ENCODE results near the gene SLC16A10. TPM values are rescaled to one million over a fixed set of nuclear protein-coding genes. Genes with fewer than 3 reads are reported as not detected.
A peak's percentile ranks its signal among the peaks of the same experiment; 100 is the strongest.

Gene SLC16A10
- total RNA-seq, 5 donors from 2014 or later (not counting 1 experiment from before 2014, with no cell fraction given): 10.2 to 16.5 (median 14.3) TPM

- Mint-ChIP-seq H3K36me3 (peaks cover 49% of the 10 kb centered on the region), H3K27ac (no peak overlapping the region), H3K4me1 (peaks cover 22 to 40% (median 40%) of the 10 kb centered on the region in 3 donors), H3K4me3 (no peak overlapping the region), H3K27me3 (no peaks in the 10 kb centered on the region), H3K9me3 (no peaks in the 10 kb centered on the region)
- Histone ChIP-seq H3K9me3 (no peaks in the 10 kb centered on the region), H3K4me1 (ENCODE audit: control insufficient read depth in 1 of 2, extremely low read depth in 1 of 2, insufficient read depth in 2 of 2, low read length in 2 of 2) (peaks cover 0 to 4% of the 10 kb centered on the region in 2 experiments), H3K36me3 (ENCODE audit: control insufficient read depth in 2 of 2, extremely low read depth in 1 of 2, insufficient read depth in 1 of 2, low read length in 1 of 2) (peaks cover 10 to 38% of the 10 kb centered on the region in 2 donors), H3K27ac (ENCODE audit: low read length) (no peak overlapping the region), H3K27me3 (replicated peaks in 1 of 2; ENCODE audit: control insufficient read depth in 2 of 2, extremely low read depth in 1 of 2, insufficient read depth in 2 of 2, low read length in 1 of 2) (no peaks in the 10 kb centered on the region), H3K4me3 (ENCODE audit: control insufficient read depth in 1 of 2, extremely low read depth in 1 of 2, low read length in 1 of 2) (no peak overlapping the region)
- POLR2A ChIA-PET: interaction anchor here in 1 of 2 donors (0.5 kb wide), 1 partner anchor 10 kb away, joined by 3 read pairs; no protein-coding TSS in a partner anchor
- CTCF ChIA-PET: no interaction called here
- no CpG with 5 or more reads among the region's 6 CpGs for WGBS (ENCODE audit: insufficient coverage)
- ATAC-seq (replicated peaks in 1 of 4) (no peak), DNase-seq (no peak)
These were observed 178.5 kb downstream of the SLC16A10 start for GRCh38 chr6:111265842-111266241.

- Histone ChIP-seq H3K4me1 (ENCODE audit: control insufficient read depth in 1 of 2, extremely low read depth in 1 of 2, insufficient read depth in 2 of 2, low read length in 2 of 2) (peaks cover 0 to 3% of the 10 kb centered on the region in 2 experiments), H3K36me3 (ENCODE audit: control insufficient read depth in 2 of 2, extremely low read depth in 1 of 2, insufficient read depth in 1 of 2, low read length in 1 of 2) (peaks cover 10 to 38% of the 10 kb centered on the region in 2 donors), H3K27me3 (replicated peaks in 1 of 2; ENCODE audit: control insufficient read depth in 2 of 2, extremely low read depth in 1 of 2, insufficient read depth in 2 of 2, low read length in 1 of 2) (no peaks in the 10 kb centered on the region), H3K9me3 (no peaks in the 10 kb centered on the region), H3K27ac (ENCODE audit: low read length) (no peak overlapping the region), H3K4me3 (ENCODE audit: control insufficient read depth in 1 of 2, extremely low read depth in 1 of 2, low read length in 1 of 2) (no peak overlapping the region)
- H3K9me3 Mint-ChIP-seq: no peaks in the 10 kb centered on the region
- 100% methylated on average over 2 of the region's 2 CpGs for WGBS (ENCODE audit: insufficient coverage)
- ChIA-PET POLR2A (no interaction called here), CTCF (no interaction called here)
- ATAC-seq (replicated peaks in 1 of 4) (no peak), DNase-seq (no peak)
- H3K4me3 Mint-ChIP-seq: no peak overlapping the region
- no peaks in the 10 kb centered on the region for H3K27me3 Mint-ChIP-seq
- H3K4me1 Mint-ChIP-seq: peaks cover 18 to 36% (median 36%) of the 10 kb centered on the region in 3 donors
- H3K27ac Mint-ChIP-seq: no peak overlapping the region
- H3K36me3 Mint-ChIP-seq: peaks cover 49% of the 10 kb centered on the region
These were observed 179.0 kb downstream of the SLC16A10 start for GRCh38 chr6:111266276-111266675.

DNA sequence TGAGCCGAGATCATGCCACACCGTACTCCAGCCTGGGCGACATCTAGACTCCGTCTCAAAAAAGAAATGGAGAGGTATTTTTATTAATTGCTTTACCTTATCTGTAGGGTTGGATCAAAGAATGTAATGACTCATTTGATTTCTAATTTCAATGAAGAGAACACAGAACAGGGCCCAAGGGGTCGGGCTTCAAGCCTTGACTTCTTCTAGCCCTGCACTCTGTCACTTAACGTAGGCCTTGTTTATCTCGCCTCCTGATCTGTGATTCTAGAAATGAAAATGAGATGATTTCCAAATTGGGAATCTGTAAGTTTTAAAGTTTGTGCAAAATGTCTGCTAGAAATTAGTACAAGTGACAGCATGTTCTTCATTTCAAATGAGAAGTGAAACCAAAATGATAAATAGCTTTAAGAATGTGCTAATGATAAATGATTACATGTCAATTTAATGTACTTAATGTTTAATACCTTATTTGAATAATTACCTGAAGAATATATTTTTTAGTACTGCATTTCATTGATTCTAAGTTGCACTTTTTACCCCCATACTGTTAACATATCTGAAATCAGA lies 180.5 kb downstream of the SLC16A10 start:
- H3K4me1 ChIP-seq (ENCODE audit: control insufficient read depth in 1 of 2, extremely low read depth in 1 of 2, insufficient read depth in 2 of 2, low read length in 2 of 2): no peaks in the 10 kb centered on the region
- H3K4me3 ChIP-seq (ENCODE audit: control insufficient read depth in 1 of 2, extremely low read depth in 1 of 2, low read length in 1 of 2): no peak overlapping the region
- no peaks in the 10 kb centered on the region for H3K9me3 ChIP-seq
- 100% methylated on average over 1 of the region's 7 CpGs for WGBS (ENCODE audit: insufficient coverage)
- no peaks in the 10 kb centered on the region for H3K27me3 ChIP-seq (replicated peaks in 1 of 2; ENCODE audit: control insufficient read depth in 2 of 2, extremely low read depth in 1 of 2, insufficient read depth in 2 of 2, low read length in 1 of 2)
- ChIA-PET POLR2A (interaction anchor here in 1 of 2 donors (0.6 kb wide), 1 partner anchor 240 kb away, joined by 3 read pairs; no protein-coding TSS in a partner anchor), CTCF (interaction anchor here in 1 of 2 donors (1.1 kb wide), 1 partner anchor 9 kb away, joined by 3 read pairs; a partner anchor contains a TSS)
- Mint-ChIP-seq H3K9me3 (no peaks in the 10 kb centered on the region), H3K27ac (no peak overlapping the region), H3K27me3 (no peaks in the 10 kb centered on the region), H3K4me3 (peak overlapping the region in 1 of 3 donors; percentile 25), H3K4me1 (peaks cover 12 to 30% (median 28%) of the 10 kb centered on the region in 3 donors), H3K36me3 (peaks cover 51% of the 10 kb centered on the region)
- ATAC-seq (replicated peaks in 1 of 4) (no peak), DNase-seq (no peak)
- peaks cover 10 to 38% of the 10 kb centered on the region in 2 donors for H3K36me3 ChIP-seq (ENCODE audit: control insufficient read depth in 2 of 2, extremely low read depth in 1 of 2, insufficient read depth in 1 of 2, low read length in 1 of 2)
- no peak overlapping the region for H3K27ac ChIP-seq (ENCODE audit: low read length)

DNA sequence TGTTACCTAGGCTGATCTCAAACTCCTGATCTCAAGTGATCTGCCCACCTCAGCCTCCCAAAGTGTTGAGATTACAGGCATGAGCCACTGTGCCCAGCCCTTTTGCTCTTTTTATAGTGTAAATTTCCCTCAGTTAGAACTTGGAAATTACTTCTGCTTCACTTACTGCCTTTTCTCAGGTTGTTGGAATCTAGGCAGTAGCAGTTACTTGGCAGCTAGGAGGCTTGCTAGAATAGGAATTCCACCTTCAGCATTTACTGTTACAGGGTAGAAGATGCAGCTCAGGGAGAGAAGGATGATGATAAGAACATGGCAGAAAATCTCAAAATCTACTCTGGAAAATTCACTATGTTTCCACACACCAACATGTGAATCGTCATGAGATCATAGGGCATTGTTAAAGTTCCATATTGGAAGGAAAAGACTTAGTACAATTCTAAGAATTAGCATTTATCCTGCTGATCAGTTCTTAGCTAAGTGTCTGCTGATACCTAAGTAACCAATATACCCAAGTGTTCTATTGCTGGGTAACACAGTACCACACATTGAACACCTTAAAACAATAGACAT lies 182.2 kb downstream of the SLC16A10 start:
- Mint-ChIP-seq H3K4me1 (peaks cover 12 to 23% (median 20%) of the 10 kb centered on the region in 3 donors), H3K4me3 (no peak overlapping the region), H3K36me3 (peaks cover 60% of the 10 kb centered on the region), H3K9me3 (peaks cover 5 to 14% (median 11%) of the 10 kb centered on the region in 3 donors), H3K27me3 (no peaks in the 10 kb centered on the region), H3K27ac (no peak overlapping the region)
- Histone ChIP-seq H3K27ac (ENCODE audit: low read length) (no peak overlapping the region), H3K9me3 (no peaks in the 10 kb centered on the region), H3K4me1 (ENCODE audit: control insufficient read depth in 1 of 2, extremely low read depth in 1 of 2, insufficient read depth in 2 of 2, low read length in 2 of 2) (no peaks in the 10 kb centered on the region), H3K4me3 (ENCODE audit: control insufficient read depth in 1 of 2, extremely low read depth in 1 of 2, low read length in 1 of 2) (no peak overlapping the region), H3K27me3 (replicated peaks in 1 of 2; ENCODE audit: control insufficient read depth in 2 of 2, extremely low read depth in 1 of 2, insufficient read depth in 2 of 2, low read length in 1 of 2) (no peaks in the 10 kb centered on the region), H3K36me3 (ENCODE audit: control insufficient read depth in 2 of 2, extremely low read depth in 1 of 2, insufficient read depth in 1 of 2, low read length in 1 of 2) (peaks cover 3 to 31% of the 10 kb centered on the region in 2 donors)
- no peak for ATAC-seq (replicated peaks in 1 of 4)
- POLR2A ChIA-PET: no interaction called here
- DNase-seq: no peak
- no CpG with 5 or more reads among the region's 1 CpG for WGBS (ENCODE audit: insufficient coverage)
- CTCF ChIA-PET: interaction anchor here in 1 of 2 donors (1.1 kb wide), 1 partner anchor 11 kb away, joined by 3 read pairs; a partner anchor contains a TSS

GRCh38 chr6:111270121-111270520 lies 182.8 kb downstream of the SLC16A10 start:
- CTCF ChIA-PET: interaction anchor here in 1 of 2 donors (0.6 to 1.3 kb wide), 3 partner anchors 11 to 639 kb away, joined by 3 read pairs; a partner anchor contains a TSS
- peaks cover 12 to 23% (median 20%) of the 10 kb centered on the region in 3 donors for H3K4me1 Mint-ChIP-seq
- Histone ChIP-seq H3K4me1 (ENCODE audit: control insufficient read depth in 1 of 2, extremely low read depth in 1 of 2, insufficient read depth in 2 of 2, low read length in 2 of 2) (no peaks in the 10 kb centered on the region), H3K27ac (ENCODE audit: low read length) (no peak overlapping the region), H3K36me3 (ENCODE audit: control insufficient read depth in 2 of 2, extremely low read depth in 1 of 2, insufficient read depth in 1 of 2, low read length in 1 of 2) (peaks cover 3 to 33% of the 10 kb centered on the region in 2 donors), H3K9me3 (no peaks in the 10 kb centered on the region), H3K27me3 (replicated peaks in 1 of 2; ENCODE audit: control insufficient read depth in 2 of 2, extremely low read depth in 1 of 2, insufficient read depth in 2 of 2, low read length in 1 of 2) (no peaks in the 10 kb centered on the region), H3K4me3 (ENCODE audit: control insufficient read depth in 1 of 2, extremely low read depth in 1 of 2, low read length in 1 of 2) (no peak overlapping the region)
- no CpG with 5 or more reads among the region's 4 CpGs for WGBS (ENCODE audit: insufficient coverage)
- peaks cover 66% of the 10 kb centered on the region for H3K36me3 Mint-ChIP-seq
- H3K9me3 Mint-ChIP-seq: peaks cover 7 to 18% (median 14%) of the 10 kb centered on the region in 3 donors
- H3K4me3 Mint-ChIP-seq: no peak overlapping the region
- no peak for ATAC-seq (replicated peaks in 1 of 4)
- no peak for DNase-seq
- POLR2A ChIA-PET: no interaction called here
- H3K27me3 Mint-ChIP-seq: no peaks in the 10 kb centered on the region
- H3K27ac Mint-ChIP-seq: no peak overlapping the region

DNA sequence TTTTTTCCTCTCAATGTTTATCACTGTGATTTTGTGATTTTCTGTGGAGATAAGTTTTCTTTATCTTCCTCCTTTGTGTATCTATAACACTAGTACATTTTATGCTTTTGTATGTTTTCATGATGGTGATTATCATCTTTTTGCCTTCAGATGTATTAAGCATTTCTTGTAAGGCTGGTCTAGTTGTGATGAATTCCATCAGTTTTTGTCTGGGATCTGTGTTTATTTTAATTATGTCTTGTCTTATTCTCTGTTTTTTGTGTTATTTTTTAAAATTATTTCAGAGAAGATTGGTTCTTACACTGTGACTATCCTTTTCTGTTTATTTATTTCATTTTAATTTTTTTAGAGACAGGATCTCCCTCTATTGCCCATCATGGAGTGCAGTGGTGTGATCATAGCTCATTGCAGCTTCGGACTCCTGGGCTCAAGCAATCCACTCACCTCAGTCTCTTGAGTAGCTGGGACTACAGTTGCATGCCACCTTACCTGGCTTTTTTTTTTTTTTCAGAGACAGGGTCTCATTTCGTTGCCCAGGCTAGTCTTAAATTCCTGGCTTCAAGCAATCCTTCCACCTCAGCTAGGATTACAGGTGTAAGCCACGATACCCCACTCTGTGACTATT lies 187.4 kb downstream of the SLC16A10 start:
- no peak overlapping the region for H3K27ac Mint-ChIP-seq

More for the DNA sequence above, 187.4 kb downstream of the SLC16A10 start:
- no peak overlapping the region for H3K27ac ChIP-seq (ENCODE audit: low read length)
- ATAC-seq (replicated peaks in 1 of 4) (no peak), DNase-seq (no peak)
- H3K4me1 ChIP-seq (ENCODE audit: control insufficient read depth in 1 of 2, extremely low read depth in 1 of 2, insufficient read depth in 2 of 2, low read length in 2 of 2): no peaks in the 10 kb centered on the region
- ChIA-PET CTCF (interaction anchor here (0.5 to 0.7 kb wide), 2 partner anchors 19 to 265 kb away, joined by 4 to 6 read pairs; no protein-coding TSS in a partner anchor), POLR2A (no interaction called here)
- H3K9me3 ChIP-seq: peaks cover 10% of the 10 kb centered on the region
- no peak overlapping the region for H3K4me3 Mint-ChIP-seq
- no CpG with 5 or more reads among the region's 3 CpGs for WGBS (ENCODE audit: insufficient coverage)
- peaks cover 11 to 30% (median 19%) of the 10 kb centered on the region in 3 donors for H3K9me3 Mint-ChIP-seq
- H3K4me1 Mint-ChIP-seq: peaks cover 0 to 6% (median 0%) of the 10 kb centered on the region in 3 donors
- H3K27me3 ChIP-seq (replicated peaks in 1 of 2; ENCODE audit: control insufficient read depth in 2 of 2, extremely low read depth in 1 of 2, insufficient read depth in 2 of 2, low read length in 1 of 2): no peaks in the 10 kb centered on the region
- H3K4me3 ChIP-seq (ENCODE audit: control insufficient read depth in 1 of 2, extremely low read depth in 1 of 2, low read length in 1 of 2): no peak overlapping the region
- H3K27me3 Mint-ChIP-seq: no peaks in the 10 kb centered on the region
- H3K36me3 ChIP-seq (ENCODE audit: control insufficient read depth in 2 of 2, extremely low read depth in 1 of 2, insufficient read depth in 1 of 2, low read length in 1 of 2): peaks cover 8 to 40% of the 10 kb centered on the region in 2 donors
- peaks cover 71% of the 10 kb centered on the region for H3K36me3 Mint-ChIP-seq

Data from T-cell (primary cell).